Hepatocyte (in vitro differentiated cells): ENCODE data around the gene VWF. TPM values are rescaled to one million over a fixed set of nuclear protein-coding genes. Genes with fewer than 3 reads are reported as not detected.
"Not testable (repeated sequence)": the region's sequence is repeated elsewhere in the genome, so short reads cannot be mapped to it uniquely, and the experiment has no call there.

Experiments used
- DNase-seq: peaks from one replicate; pipeline ENCODE4 v3.0.0-alpha.2; 2016; ENCODE audit warnings: low spot score
- H2AFZ ChIP-seq: fragments of 200-600 bp; sonication (generic); 2 replicates; pipeline ENCODE4 v1.6.0; 2016; ENCODE audit warnings: antibody characterized with exemption, mild to moderate bottlenecking
- H3K27ac ChIP-seq: fragments of 200-600 bp; sonication (generic); 2 replicates; pipeline ENCODE4 v1.5.1; 2016; ENCODE audit warnings: mild to moderate bottlenecking
- H3K27me3 ChIP-seq: fragments of 200-600 bp; sonication (generic); 2 replicates; pipeline ENCODE4 v1.6.1; 2016
- H3K36me3 ChIP-seq: fragments of 200-600 bp; sonication (generic); replicated peaks from 2 replicates; pipeline ENCODE4 v1.5.1; 2016; ENCODE audit warnings: low read depth; ENCODE audit not compliant: insufficient read depth
- H3K4me1 ChIP-seq: fragments of 200-600 bp; sonication (generic); 2 replicates; pipeline ENCODE4 v1.5.1; 2016; ENCODE audit warnings: mild to moderate bottlenecking, moderate library complexity; ENCODE audit not compliant: insufficient read depth
- H3K4me2 ChIP-seq: fragments of 200-600 bp; sonication (generic); 2 replicates; pipeline ENCODE4 v1.6.0; 2016
- H3K4me3 ChIP-seq: fragments of 200-600 bp; sonication (generic); 2 replicates; pipeline ENCODE4 v1.5.1; 2016; ENCODE audit warnings: mild to moderate bottlenecking
- H3K79me2 ChIP-seq: fragments of 200-600 bp; sonication (generic); 2 replicates; pipeline ENCODE4 v1.6.0; 2017; ENCODE audit warnings: mild to moderate bottlenecking
- H3K9me2 ChIP-seq: fragments of 200-600 bp; sonication (generic); replicated peaks from 2 replicates; pipeline ENCODE4 v1.6.0; 2017; ENCODE audit warnings: mild to moderate bottlenecking; ENCODE audit not compliant: insufficient read depth
- H3K9me3 ChIP-seq: fragments of 200-600 bp; sonication (generic); 2 replicates; pipeline ENCODE4 v1.5.1; 2016; ENCODE audit warnings: low read depth, mild to moderate bottlenecking
- H4K20me1 ChIP-seq: fragments of 200-600 bp; sonication (generic); 2 replicates; pipeline ENCODE4 v1.6.0; 2016; ENCODE audit warnings: mild to moderate bottlenecking; ENCODE audit not compliant: insufficient read depth, poor library complexity, severe bottlenecking
- EZH2 ChIP-seq: fragments of 200-600 bp; sonication (generic); IDR thresholded peaks from 2 replicates; pipeline ENCODE4 v1.6.1; 2016; ENCODE audit warnings: antibody characterized with exemption, mild to moderate bottlenecking, borderline replicate concordance
- EZH2phosphoT487 ChIP-seq: fragments of 200-600 bp; sonication (generic); IDR thresholded peaks from one replicate; pipeline ENCODE4 v1.6.1; 2018; ENCODE audit warnings: antibody characterized with exemption, mild to moderate bottlenecking, low read depth, moderate library complexity; ENCODE audit not compliant: unreplicated experiment, severe bottlenecking
- WGBS: methylation state at CpG from one replicate; pipeline ENCODE4 v1.1.6; 2016; ENCODE audit warnings: low lambda C conversion rate; ENCODE audit errors: missing lambda C conversion rate; 5-methylcytosine and 5-hydroxymethylcytosine counted together
- polyA plus RNA-seq: library from polyadenylated mRNA; unstranded; fragments of >200 nt; fragmentation: Nextera tagmentation; extraction: Ambion mirVana; gene quantifications from 2 replicates; pipeline ENCODE4 v1.2.1, GENCODE V29; 2016
- total RNA-seq: library from RNA; depleted of rRNA; stranded (reverse); fragments of >200 nt; gene quantifications from 2 replicates; pipeline ENCODE4 v1.2.3, GENCODE V29; 2014
- TF ChIP-seq, protein P1 (sequence below): fragments of 200-600 bp; sonication (generic); IDR thresholded peaks from 2 replicates; pipeline ENCODE4 v1.5.1; 2016; ENCODE audit warnings: antibody characterized with exemption, mild to moderate bottlenecking; ENCODE audit not compliant: poor library complexity

VWF gene
- total and polyA plus RNA-seq, 2 experiments from 2014 or later, result 0.20 to 0.77 TPM

GRCh38 chr12:6018265-6018664 lies 106.2 kb downstream of the VWF start:
- Histone ChIP-seq H3K4me3 (no peak overlapping the region), H3K27ac (no peak overlapping the region), H3K4me1 (no peaks in the 10 kb centered on the region), H4K20me1 (no peaks in the 10 kb centered on the region), H2AFZ (no peak overlapping the region), H3K79me2 (no peaks in the 10 kb centered on the region), H3K4me2 (no peak overlapping the region), H3K9me3 (no peaks in the 10 kb centered on the region), H3K36me3 (no peaks in the 10 kb centered on the region), H3K9me2 (no peaks in the 10 kb centered on the region), H3K27me3 (no peaks in the 10 kb centered on the region)
- TF ChIP-seq, protein P1, sequence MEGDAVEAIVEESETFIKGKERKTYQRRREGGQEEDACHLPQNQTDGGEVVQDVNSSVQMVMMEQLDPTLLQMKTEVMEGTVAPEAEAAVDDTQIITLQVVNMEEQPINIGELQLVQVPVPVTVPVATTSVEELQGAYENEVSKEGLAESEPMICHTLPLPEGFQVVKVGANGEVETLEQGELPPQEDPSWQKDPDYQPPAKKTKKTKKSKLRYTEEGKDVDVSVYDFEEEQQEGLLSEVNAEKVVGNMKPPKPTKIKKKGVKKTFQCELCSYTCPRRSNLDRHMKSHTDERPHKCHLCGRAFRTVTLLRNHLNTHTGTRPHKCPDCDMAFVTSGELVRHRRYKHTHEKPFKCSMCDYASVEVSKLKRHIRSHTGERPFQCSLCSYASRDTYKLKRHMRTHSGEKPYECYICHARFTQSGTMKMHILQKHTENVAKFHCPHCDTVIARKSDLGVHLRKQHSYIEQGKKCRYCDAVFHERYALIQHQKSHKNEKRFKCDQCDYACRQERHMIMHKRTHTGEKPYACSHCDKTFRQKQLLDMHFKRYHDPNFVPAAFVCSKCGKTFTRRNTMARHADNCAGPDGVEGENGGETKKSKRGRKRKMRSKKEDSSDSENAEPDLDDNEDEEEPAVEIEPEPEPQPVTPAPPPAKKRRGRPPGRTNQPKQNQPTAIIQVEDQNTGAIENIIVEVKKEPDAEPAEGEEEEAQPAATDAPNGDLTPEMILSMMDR, result no peak
- TF ChIP-seq EZH2, result no peak
- no peak for TF ChIP-seq EZH2phosphoT487
- DNase-seq, result no peak
- 90% methylated on average over 10 of the region's 10 CpGs for WGBS

DNA sequence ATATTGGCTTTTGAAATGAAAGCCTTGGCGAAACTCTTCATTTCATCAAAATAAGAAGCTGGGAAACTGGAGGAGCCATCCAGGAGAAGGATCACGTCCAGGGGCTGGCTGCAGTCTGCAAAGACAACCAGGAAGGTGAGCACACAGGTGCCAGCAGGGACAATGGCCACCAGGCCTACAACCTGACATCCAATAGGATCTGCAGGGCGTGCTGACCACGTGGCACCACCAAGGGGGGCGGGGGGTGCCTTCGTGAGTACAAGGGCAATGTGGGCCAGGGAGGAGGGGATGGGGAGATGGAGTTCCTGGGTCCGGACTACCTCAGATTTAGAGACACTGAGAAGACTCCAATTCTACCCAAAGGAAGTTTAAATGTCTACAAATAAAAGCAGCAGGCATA lies 107.7 kb downstream of the VWF start:
- no peaks in the 10 kb centered on the region for H3K36me3 ChIP-seq
- no peaks in the 10 kb centered on the region for H3K4me1 ChIP-seq
- no peaks in the 10 kb centered on the region for H3K9me2 ChIP-seq
- WGBS, result 87% methylated on average over 7 of the region's 7 CpGs
- TF ChIP-seq EZH2, result no peak
- TF ChIP-seq, protein P1, result no peak
- TF ChIP-seq EZH2phosphoT487, result no peak
- no peak overlapping the region for H3K4me2 ChIP-seq
- no peaks in the 10 kb centered on the region for H3K9me3 ChIP-seq
- no peak for DNase-seq
- no peak overlapping the region for H3K4me3 ChIP-seq
- no peak overlapping the region for H2AFZ ChIP-seq
- H3K27ac ChIP-seq, result no peak overlapping the region
- H4K20me1 ChIP-seq, result no peaks in the 10 kb centered on the region
- H3K79me2 ChIP-seq, result no peaks in the 10 kb centered on the region
- H3K27me3 ChIP-seq, result no peaks in the 10 kb centered on the region

GRCh38 chr12:6016004-6016403 lies 108.5 kb downstream of the VWF start:
- H4K20me1 ChIP-seq, H3K9me3 ChIP-seq, H3K4me2 ChIP-seq, H3K36me3 ChIP-seq, H3K27me3 ChIP-seq, H2AFZ ChIP-seq, H3K4me1 ChIP-seq, H3K4me3 ChIP-seq, H3K9me2 ChIP-seq, H3K27ac ChIP-seq, DNase-seq, H3K79me2 ChIP-seq: not testable (repeated sequence)
- 94% methylated on average over 12 of the region's 12 CpGs for WGBS

DNA sequence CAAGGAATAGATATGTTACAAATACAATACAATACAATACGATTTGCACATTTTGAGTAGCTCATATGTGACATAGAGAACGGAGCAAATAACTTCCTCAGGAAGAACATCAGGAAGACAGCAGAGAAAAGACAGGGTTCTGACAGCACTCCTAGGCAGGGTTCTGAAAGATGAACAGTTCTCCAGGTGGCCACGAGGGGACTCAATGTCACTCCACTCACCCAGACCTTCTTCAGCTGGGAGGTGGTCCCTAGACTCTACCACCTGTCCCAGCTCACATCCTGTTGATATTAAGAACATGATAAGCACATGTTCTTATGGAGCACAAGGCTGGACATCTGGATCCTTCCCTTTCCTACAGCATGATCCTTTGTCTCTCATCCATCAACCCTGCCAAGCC lies 109.2 kb downstream of the VWF start:
- H3K27ac ChIP-seq, H3K36me3 ChIP-seq, H4K20me1 ChIP-seq, H2AFZ ChIP-seq, H3K4me3 ChIP-seq, H3K9me3 ChIP-seq, DNase-seq, H3K27me3 ChIP-seq, H3K79me2 ChIP-seq, H3K4me1 ChIP-seq, H3K4me2 ChIP-seq, H3K9me2 ChIP-seq: not testable (repeated sequence)
- 55% methylated on average over 3 of the region's 3 CpGs for WGBS

DNA sequence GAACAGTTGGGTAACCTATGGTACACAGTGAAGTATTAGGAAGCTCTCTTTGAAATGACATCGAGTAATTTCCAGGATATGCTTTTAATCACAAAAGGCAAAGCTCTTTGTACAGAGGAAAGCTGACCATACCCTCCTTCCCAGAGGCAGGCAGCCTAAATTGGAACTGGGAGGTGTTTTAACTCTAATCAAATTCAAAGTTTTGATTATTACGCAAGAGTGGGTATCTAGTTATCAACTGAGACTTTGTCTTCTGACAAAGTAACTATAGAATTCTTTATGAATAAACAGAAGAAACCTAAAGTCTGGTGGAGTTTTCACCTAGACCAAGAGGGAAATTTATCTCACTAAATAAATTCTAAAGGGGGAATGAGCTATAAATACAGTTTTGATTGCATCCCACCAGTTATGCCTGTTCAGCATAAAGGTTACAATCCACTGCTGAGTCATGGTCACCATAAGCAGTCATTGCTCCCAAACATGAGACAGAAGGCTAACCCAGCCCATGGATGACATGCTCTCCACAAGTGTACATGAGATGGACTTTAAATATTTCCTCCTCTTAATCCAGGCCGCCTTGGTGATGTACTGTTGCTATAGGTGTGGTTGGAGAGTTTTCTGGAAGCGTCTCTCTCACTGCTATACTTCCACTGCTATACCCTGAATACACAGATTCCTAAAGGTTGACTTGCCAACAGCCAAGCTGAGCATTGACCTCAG lies 113.7 kb downstream of the VWF start:
- H3K79me2 ChIP-seq, H4K20me1 ChIP-seq, H3K4me2 ChIP-seq, H3K4me1 ChIP-seq, H3K27ac ChIP-seq, DNase-seq, H3K27me3 ChIP-seq, H3K9me2 ChIP-seq, H3K9me3 ChIP-seq, H3K4me3 ChIP-seq, H2AFZ ChIP-seq, H3K36me3 ChIP-seq: not testable (repeated sequence)
- 90% methylated on average over 4 of the region's 4 CpGs for WGBS
